ENCODE data around the gene COL25A1.

The COL25A1 gene

GRCh38 chr4:109302361-109303139, at the start of gene COL25A1:
TSS of gene COL25A1 (minus strand) at chr4:109302658.
- DNase-seq (ENCODE audit: low spot score), result peak; percentile 24

- DNase-seq (ENCODE audit: low spot score), result no peak
These were observed 47.7 kb upstream of the COL25A1 start for GRCh38 chr4:109350121-109350520.

- no peak for DNase-seq (ENCODE audit: low spot score)
These were observed 32.0 kb upstream of the COL25A1 start for GRCh38 chr4:109334129-109335105.

GRCh38 chr4:109332926-109333464, 30.5 kb upstream of the COL25A1 start:
- DNase-seq (ENCODE audit: low spot score), result no peak

GRCh38 chr4:109327641-109328040, 25.2 kb upstream of the COL25A1 start:
- no peak for DNase-seq (ENCODE audit: low spot score)

- DNase-seq (ENCODE audit: low spot score), result no peak
These were observed 23.2 kb upstream of the COL25A1 start for GRCh38 chr4:109325698-109326097.

GRCh38 chr4:109323348-109323747, 20.9 kb upstream of the COL25A1 start:
- DNase-seq (ENCODE audit: low spot score), result no peak

- no peak for DNase-seq (ENCODE audit: low spot score)
These were observed 18.8 kb upstream of the COL25A1 start for GRCh38 chr4:109321232-109321631.

GRCh38 chr4:109319684-109320083, 17.2 kb upstream of the COL25A1 start:
- no peak for DNase-seq (ENCODE audit: low spot score)

- no peak for DNase-seq (ENCODE audit: low spot score)
These were observed 16.7 kb upstream of the COL25A1 start for GRCh38 chr4:109319156-109319555.

- no peak for DNase-seq (ENCODE audit: low spot score)
These were observed 13.4 kb upstream of the COL25A1 start for GRCh38 chr4:109315818-109316217.

- DNase-seq (ENCODE audit: low spot score), result no peak
These were observed 12.9 kb upstream of the COL25A1 start for GRCh38 chr4:109315341-109315740.

- DNase-seq (ENCODE audit: low spot score), result no peak
These were observed 11.0 kb upstream of the COL25A1 start for GRCh38 chr4:109313168-109314133.

GRCh38 chr4:109303140-109303496, 660 bp upstream of the COL25A1 start:
- no peak for DNase-seq (ENCODE audit: low spot score)

GRCh38 chr4:109301651-109302360, 652 bp downstream of the COL25A1 start:
- no peak for DNase-seq (ENCODE audit: low spot score)

GRCh38 chr4:109298279-109299010, 4.0 kb downstream of the COL25A1 start:
- no peak for DNase-seq (ENCODE audit: low spot score)

- DNase-seq (ENCODE audit: low spot score), result no peak
These were observed 5.9 kb downstream of the COL25A1 start for GRCh38 chr4:109296527-109296926.

- no peak for DNase-seq (ENCODE audit: low spot score)
These were observed 7.4 kb downstream of the COL25A1 start for GRCh38 chr4:109295081-109295480.

GRCh38 chr4:109294468-109295020, 7.9 kb downstream of the COL25A1 start:
- DNase-seq (ENCODE audit: low spot score), result no peak

GRCh38 chr4:109294006-109294405, 8.5 kb downstream of the COL25A1 start:
- no peak for DNase-seq (ENCODE audit: low spot score)
